HG02840 (cell line): ENCODE measurements around the gene WWTR1.

Source experiments
- ATAC-seq: cut with Tn5 transposase; IDR thresholded peaks from one replicate; pipeline ENCODE4 v1.9.1; 2021; ENCODE audit warnings: mild to moderate bottlenecking, moderate library complexity, moderate number of reproducible peaks; ENCODE audit not compliant: unreplicated experiment, low FRiP score

Gene WWTR1

DNA sequence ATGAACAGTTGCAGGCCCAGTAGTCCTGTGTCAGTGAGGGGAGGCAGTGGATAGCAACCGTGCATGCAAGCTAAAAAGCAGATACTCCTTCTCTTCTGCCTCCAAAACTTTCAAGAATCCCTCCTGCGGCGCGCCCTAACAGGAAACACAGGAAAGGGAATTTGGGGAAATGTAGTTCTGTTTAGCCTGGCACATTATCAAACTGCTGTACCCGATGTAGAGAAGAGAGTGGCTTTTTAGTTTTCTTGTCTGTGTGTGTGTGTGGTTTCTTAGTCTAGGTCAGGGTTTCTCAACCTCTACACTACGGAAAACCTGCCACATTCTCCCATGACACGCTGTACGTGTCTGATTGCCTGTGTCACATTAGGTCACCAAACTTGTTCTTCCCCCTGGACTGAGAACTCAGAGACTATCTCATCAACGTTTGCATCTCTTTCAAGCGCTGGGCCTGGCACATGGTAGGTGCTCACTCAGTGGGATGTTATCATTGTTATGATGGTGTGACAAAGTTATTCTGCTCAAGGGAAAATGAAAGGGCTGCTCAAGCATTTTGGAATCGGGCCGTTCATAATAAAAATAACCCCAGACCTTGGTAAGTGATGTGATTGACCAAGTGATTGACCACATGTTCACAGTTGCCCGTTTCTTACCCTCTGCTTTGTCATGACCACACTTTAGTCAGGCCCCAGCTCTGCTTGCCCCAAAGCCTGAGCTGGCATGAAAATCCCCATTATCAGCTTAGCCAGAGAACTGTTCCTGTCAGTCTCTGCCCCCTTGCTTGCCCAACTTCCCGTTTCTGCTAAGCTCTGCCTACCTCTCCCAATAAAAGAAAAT, 150.1 kb downstream of the WWTR1 start:
- ATAC-seq = no peak

DNA sequence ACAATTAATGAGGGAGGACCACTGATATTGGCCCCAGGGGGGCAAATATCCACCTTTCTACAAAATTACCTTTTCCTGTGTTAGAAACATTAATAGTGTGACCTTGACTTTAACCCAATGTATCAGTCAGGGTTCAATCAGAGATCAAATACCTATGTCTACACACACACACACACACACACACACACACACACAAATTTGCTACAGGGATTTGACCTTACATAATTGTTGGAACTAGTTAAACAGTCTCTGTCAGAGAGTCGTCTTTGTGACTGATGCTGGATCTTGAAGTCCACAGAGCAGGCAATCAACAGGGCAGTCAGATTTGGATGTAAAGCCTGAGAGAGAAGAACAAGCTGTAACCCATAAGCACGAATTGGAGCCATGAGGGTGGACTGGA, 150.9 kb downstream of the WWTR1 start:
- ATAC-seq = no peak

GRCh38 chr3:149506540-149506939, 151.3 kb downstream of the WWTR1 start:
- no peak for ATAC-seq

GRCh38 chr3:149502438-149502837, 155.4 kb downstream of the WWTR1 start:
- no peak for ATAC-seq

- ATAC-seq = no peak
Observed at GRCh38 chr3:149501524-149501923, 156.3 kb downstream of the WWTR1 start.

DNA sequence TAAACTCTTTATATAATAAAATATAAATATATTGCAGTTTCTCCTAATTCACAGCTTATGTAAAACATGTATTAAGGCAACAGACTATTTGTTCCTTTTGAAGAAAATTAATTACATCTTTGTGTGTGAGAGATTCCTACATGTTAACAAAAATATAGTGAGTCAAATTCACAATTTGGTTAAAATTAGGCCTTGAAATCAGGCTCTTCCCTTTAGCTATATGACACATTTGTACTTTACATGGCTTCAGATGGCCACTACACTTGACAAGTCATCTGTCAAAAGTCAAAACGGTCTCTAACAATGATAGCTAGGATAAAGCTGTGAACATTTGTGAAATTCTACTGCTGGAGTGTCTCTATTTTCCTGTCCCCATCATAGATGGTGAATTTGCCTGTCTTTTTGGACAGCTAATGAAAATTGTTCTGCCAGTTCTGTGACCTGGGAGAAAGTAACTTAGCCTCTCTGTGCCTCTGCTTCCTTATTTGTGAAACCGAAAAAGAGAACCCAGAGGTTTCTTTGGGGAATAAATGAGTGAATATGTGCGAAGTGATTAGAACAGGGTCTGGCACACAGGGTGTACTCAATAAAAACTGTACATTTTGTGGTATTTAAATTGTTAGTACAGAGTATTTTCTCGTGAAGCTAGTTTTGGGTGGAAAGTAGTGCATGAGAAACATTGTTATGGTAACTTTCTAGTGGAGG, 159.7 kb downstream of the WWTR1 start:
- ATAC-seq = no peak

DNA sequence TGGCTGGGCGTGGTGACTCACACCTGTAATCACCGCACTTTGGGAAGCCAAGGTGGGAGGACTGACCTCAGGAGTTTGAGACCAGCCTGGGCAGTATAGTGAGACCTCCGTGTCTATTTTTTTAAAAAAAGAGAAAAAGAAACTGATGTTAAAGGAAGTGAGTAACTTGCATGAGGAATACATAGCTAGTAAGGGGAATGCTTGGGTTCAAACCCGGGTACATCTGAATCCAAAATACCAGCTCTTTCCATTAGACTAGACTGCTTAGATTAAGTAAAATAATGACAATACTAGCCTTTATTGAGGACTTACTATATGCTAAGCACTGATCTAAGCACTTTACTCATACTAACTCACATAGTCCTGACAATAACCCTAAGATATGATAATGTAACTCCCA, 160.9 kb downstream of the WWTR1 start:
- ATAC-seq = no peak

- no peak for ATAC-seq
Observed at GRCh38 chr3:149495581-149496125, 162.2 kb downstream of the WWTR1 start.

DNA sequence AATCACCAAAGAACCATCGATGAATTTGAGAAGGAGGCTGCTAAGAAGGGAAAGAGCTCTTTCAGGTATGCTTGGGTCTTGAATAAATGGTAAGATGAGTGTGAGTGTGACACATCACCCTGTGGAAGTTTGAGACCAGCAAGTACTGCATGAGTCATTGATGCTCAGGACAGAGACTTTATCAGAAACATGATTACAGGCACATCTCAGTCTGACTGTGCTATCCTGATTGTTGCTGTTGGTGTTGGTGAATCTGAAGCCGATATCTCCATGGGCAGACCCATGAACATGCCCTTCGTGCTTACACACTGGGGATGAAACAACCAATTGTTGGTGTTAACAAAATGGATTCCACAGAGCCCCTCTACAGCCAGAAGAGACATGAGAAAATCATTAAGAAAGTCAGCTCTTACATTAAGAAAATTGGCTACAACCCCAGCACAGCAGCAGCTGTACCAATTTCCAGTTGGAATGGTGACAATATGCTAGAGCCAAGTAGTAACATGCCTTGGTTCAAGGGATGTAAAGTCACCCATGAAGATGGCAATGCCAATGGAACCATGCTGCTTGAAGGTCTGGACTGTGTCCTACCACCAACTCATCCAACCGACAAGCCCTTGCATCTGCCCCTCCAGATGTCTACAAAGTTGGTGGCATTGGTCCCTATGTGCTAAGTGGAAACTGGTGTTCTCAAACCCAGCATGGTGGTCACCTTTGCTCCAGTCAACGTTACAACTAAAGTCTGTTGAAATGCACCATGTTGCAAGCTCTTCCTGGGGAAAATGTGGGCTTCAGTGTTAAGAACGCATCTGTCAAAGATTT, 162.9 kb downstream of the WWTR1 start:
- no peak for ATAC-seq

- ATAC-seq = no peak
Observed at GRCh38 chr3:149494022-149494758, 163.6 kb downstream of the WWTR1 start.

GRCh38 chr3:149493315-149494021, 164.4 kb downstream of the WWTR1 start:
- no peak for ATAC-seq

- ATAC-seq = no peak
Observed at GRCh38 chr3:149490260-149490971, 167.4 kb downstream of the WWTR1 start.

- ATAC-seq = no peak
Observed at GRCh38 chr3:149489060-149489690, 168.7 kb downstream of the WWTR1 start.

- ATAC-seq = no peak
Observed at GRCh38 chr3:149487598-149488197, 170.1 kb downstream of the WWTR1 start.

GRCh38 chr3:149486726-149487125, 171.1 kb downstream of the WWTR1 start:
- no peak for ATAC-seq

- ATAC-seq = no peak
Observed at GRCh38 chr3:149481491-149481890, 176.3 kb downstream of the WWTR1 start.

- ATAC-seq = no peak
Observed at GRCh38 chr3:149481056-149481455, 176.8 kb downstream of the WWTR1 start.
